Subcutaneous adipose tissue (tissue), 4 donors: ENCODE measurements around the gene MFSD11. TPM values are rescaled to one million over a fixed set of nuclear protein-coding genes. Genes with fewer than 3 reads are reported as not detected.

ENCODE experiments used
- total RNA-seq, 4 donors: library from RNA; depleted of rRNA; stranded (reverse); fragments of >200 nt; gene quantifications; one replicate each; pipeline ENCODE4 v1.1.0, GENCODE V29; 2016
- TF ChIP-seq, protein P1 (sequence below): fragments of 450-650 bp; IDR thresholded peaks from one replicate; pipeline ENCODE4 v1.5.1; 2016; ENCODE audit warnings: low read depth, mild to moderate bottlenecking, control low read depth, antibody characterized with exemption, moderate library complexity

The MFSD11 gene
- total RNA-seq, 4 donors from 2014 or later = 18.5 to 35.9 (median 26.9) TPM

DNA sequence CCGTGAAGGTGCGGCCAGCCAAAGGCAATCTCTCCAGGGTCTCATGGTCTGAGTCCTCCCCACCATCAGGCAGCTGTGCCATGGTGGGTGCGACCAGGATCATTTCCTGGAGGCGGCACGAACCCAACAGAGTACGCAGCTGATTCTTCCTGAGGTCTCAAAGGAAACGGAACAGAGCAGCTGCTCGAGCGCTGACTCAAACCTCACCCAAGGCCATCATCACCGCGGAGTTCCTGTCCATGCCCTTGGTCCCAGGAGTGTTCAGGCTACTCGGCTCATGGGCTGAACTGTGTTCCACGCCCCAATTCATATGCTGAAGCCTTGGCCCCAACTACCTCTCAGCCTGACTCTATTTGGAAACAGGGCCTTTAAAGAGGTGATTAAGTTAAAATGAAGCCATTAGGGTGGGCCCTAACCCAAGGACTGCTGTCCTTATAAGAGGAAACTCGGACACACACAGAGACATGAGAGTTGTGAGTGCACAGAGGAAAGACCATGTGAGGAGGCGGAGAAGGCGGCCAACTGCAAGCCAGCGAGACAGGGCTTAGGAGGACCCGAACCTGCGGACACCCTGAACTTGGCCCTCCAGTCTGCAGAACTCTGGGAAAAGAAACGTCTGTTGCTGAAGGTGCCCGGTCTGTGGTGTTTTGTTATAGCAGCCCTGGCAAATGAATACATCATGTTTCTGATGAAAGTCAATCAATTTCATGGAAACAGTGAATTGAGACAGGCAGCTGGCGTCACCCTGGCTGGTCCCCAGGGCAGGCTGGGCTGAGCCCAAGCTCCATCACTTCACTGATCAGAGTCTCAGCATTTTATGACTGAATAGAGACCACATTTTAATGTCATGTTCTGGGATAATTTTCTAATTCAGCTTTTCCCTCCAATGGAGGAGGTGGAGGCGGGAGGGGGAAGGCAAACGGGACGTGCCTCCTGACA is 40.9 kb upstream of the MFSD11 start:
- TF ChIP-seq, protein P1, sequence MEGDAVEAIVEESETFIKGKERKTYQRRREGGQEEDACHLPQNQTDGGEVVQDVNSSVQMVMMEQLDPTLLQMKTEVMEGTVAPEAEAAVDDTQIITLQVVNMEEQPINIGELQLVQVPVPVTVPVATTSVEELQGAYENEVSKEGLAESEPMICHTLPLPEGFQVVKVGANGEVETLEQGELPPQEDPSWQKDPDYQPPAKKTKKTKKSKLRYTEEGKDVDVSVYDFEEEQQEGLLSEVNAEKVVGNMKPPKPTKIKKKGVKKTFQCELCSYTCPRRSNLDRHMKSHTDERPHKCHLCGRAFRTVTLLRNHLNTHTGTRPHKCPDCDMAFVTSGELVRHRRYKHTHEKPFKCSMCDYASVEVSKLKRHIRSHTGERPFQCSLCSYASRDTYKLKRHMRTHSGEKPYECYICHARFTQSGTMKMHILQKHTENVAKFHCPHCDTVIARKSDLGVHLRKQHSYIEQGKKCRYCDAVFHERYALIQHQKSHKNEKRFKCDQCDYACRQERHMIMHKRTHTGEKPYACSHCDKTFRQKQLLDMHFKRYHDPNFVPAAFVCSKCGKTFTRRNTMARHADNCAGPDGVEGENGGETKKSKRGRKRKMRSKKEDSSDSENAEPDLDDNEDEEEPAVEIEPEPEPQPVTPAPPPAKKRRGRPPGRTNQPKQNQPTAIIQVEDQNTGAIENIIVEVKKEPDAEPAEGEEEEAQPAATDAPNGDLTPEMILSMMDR = no peak

DNA sequence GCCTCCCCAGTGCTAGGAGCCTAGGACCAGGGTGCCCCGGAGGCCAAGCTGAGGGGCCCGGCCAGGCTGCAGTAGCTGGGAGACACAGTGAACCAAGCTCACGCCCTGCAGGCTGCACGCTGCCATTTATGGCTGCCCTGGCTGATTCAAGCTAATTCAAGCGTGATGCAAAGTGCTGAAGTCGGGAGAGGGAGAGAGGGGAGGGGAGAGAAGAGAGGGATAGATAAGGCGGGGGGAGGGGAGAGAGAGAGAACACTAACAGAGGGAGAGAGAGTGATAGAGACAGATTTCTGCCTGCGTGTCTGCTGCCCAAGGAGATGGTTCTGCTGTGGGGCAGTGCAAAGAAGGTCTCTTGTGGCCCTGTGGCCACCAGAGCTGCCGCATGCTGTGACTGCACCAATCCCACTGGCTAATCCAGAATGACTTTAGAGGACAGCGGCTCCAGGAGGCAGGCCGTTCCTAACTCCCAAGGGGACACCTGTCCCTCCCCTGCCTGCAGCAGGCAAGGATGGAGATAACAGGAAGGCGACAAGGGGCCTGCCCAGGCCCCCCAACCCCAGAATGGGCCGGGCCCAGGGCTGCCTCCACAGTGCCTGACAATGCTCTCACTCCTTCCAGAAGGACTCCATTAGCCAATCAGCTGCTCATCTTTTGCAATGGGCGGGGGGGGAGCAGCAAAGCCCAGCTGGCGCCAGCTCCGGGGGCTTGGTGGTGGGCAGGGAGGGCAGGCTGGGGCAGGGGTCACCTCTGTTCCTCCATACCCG is 40.0 kb upstream of the MFSD11 start:
- TF ChIP-seq, protein P1 = no peak

GRCh38 chr17:76700270-76700616 is 37.7 kb upstream of the MFSD11 start:
- TF ChIP-seq, protein P1 = no peak

GRCh38 chr17:76700617-76701470 is 37.1 kb upstream of the MFSD11 start:
- TF ChIP-seq, protein P1 = no peak

DNA sequence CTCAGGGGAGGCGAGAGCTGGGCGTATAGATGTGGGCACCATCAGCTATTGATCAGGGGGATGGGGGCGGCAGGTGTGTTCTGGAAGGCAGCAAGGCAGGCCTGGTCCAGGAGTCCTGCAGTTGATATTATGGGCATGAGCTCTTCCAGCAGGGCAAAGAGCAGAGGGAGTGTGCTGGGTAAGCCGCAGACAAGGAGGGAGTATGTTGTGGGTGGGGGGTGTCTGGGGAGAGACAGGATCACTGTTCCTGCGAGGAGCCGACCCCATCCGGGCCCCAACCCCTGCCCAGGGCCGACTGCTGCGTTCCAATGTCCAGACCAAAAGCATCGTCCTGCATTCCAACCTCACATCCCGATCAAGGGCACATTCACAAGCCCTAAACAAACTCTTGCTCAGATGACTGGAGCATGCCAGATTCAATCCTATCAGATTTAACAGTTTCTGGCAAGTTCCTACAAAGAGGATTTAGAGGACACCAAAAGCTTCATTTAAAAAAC is 36.4 kb upstream of the MFSD11 start:
- TF ChIP-seq, protein P1 = no peak

GRCh38 chr17:76702076-76702475 is 35.8 kb upstream of the MFSD11 start:
- TF ChIP-seq, protein P1 = no peak
